Tibial nerve (tissue), 4 donors: ENCODE results near the gene MYOZ3. TPM values are rescaled to one million over a fixed set of nuclear protein-coding genes. Genes with fewer than 3 reads are reported as not detected.

ENCODE experiments used
- DNase-seq, 2 donors: peaks; one replicate each; pipeline ENCODE4 v3.0.0-alpha.2; 2019; ENCODE audit warnings: low spot score in 2 of 2
- H3K27ac ChIP-seq, 4 donors: fragments of 200-600 bp; sonication (generic) in 3 of 4; one replicate each; pipeline ENCODE4 v1.5.1; 2017 to 2019; ENCODE audit warnings: mild to moderate bottlenecking in 1 of 4
- H3K27me3 ChIP-seq, 2 donors: fragments of 200-600 bp; sonication (generic) in 1 of 2; one replicate each; pipeline versions ENCODE4 v1.5.1 to v1.6.0; 2017 to 2019
- H3K36me3 ChIP-seq, 3 donors: fragments of 200-600 bp; sonication (generic); one replicate each; pipeline ENCODE4 v1.5.1; 2018 to 2019
- H3K4me1 ChIP-seq, 4 donors: fragments of 200-600 bp; sonication (generic) in 3 of 4; one replicate each; pipeline ENCODE4 v1.5.1; 2017 to 2019
- H3K4me3 ChIP-seq, 4 donors: fragments of 200-600 bp; sonication (generic) in 3 of 4; one replicate each; pipeline ENCODE4 v1.5.1; 2017 to 2019; ENCODE audit warnings: mild to moderate bottlenecking in 1 of 4, moderate library complexity in 1 of 4
- H3K9me3 ChIP-seq, 4 donors: fragments of 200-600 bp; sonication (generic) in 3 of 4; one replicate each; pipeline ENCODE4 v1.5.1; 2017 to 2019
- CTCF ChIP-seq, 5 experiments: fragments of 200-600 bp in 3 of 5; fragments of 450-650 bp in 2 of 5; sonication (generic) in 3 of 5; IDR thresholded peaks; one replicate each; pipeline ENCODE4 v1.5.1; 2016 to 2019; ENCODE audit warnings: antibody characterized with exemption in 5 of 5, mild to moderate bottlenecking in 3 of 5, moderate library complexity in 2 of 5
- EP300 ChIP-seq, 2 donors: sonication (generic); formaldehyde crosslinking; IDR thresholded peaks; one replicate each; pipeline ENCODE4 v1.6.1; 2017; ENCODE audit warnings: antibody characterized with exemption in 2 of 2, mild to moderate bottlenecking in 1 of 2
- POLR2A ChIP-seq, 2 donors: fragments of 450-650 bp; IDR thresholded peaks; one replicate each; pipeline ENCODE4 v1.6.1; 2017; ENCODE audit warnings: antibody characterized with exemption in 2 of 2, mild to moderate bottlenecking in 2 of 2, moderate library complexity in 2 of 2
- WGBS, 2 donors: methylation state at CpG; one replicate each; pipeline ENCODE4 v1.1.5; 2018; 5-methylcytosine and 5-hydroxymethylcytosine counted together
- total RNA-seq, 4 donors: library from RNA; depleted of rRNA; stranded (reverse); fragments of >200 nt; gene quantifications; one replicate each; pipeline ENCODE4 v1.1.0, GENCODE V29; 2016

Gene MYOZ3
- total RNA-seq, 4 donors from 2014 or later = 0.30 to 9.0 (median 4.6) TPM

- peaks cover 0 to 29% (median 0%) of the 10 kb centered on the region in 4 donors for H3K4me1 ChIP-seq
- TF ChIP-seq EP300 (IDR thresholded peaks at IDR 0.05) = no peak
- TF ChIP-seq CTCF (IDR thresholded peaks at IDR 0.05) = no peak
- no peak for TF ChIP-seq POLR2A (IDR thresholded peaks at IDR 0.05)
- H3K27ac ChIP-seq = no peak overlapping the region
- no peak overlapping the region for H3K4me3 ChIP-seq
- 41 to 55% methylated on average over 12 of the region's 12 CpGs for WGBS, 2 donors
- no peaks in the 10 kb centered on the region for H3K36me3 ChIP-seq
- no peaks in the 10 kb centered on the region for H3K27me3 ChIP-seq
- no peak for DNase-seq
- no peaks in the 10 kb centered on the region for H3K9me3 ChIP-seq
Observed at GRCh38 chr5:150665044-150665443, 4.0 kb downstream of the MYOZ3 start.

DNA sequence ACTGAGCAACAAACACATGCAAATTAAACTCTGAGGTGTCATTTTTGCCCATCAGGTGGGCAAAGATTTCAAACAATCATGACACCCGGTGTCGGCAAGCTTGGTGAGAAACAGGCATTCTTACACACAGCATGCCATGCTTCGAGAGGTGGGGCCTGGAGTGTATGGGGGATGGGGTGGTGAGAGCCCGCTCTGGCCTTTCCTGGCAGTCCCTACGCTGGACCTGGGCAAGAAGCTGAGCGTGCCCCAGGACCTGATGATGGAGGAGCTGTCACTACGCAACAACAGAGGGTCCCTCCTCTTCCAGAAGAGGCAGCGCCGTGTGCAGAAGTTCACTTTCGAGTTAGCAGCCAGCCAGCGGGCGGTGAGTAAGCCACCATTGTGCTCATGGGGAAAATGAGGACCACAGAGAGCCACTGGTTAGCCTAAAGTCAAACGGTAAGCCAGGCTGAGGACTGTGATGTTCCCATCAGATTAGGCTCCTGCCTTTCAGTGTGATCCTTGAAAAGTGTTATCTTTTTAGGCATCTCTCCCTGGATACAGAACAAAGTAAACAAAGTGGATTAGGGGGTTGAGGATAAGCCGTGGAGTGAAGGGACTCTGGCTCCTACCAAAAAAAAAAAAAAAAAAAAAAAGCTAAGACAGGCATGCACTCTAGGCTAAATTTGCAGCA, 9.4 kb downstream of the MYOZ3 start:
- no peaks in the 10 kb centered on the region for H3K36me3 ChIP-seq
- H3K4me1 ChIP-seq = peaks cover 0 to 45% (median 31%) of the 10 kb centered on the region in 4 donors
- 86 to 91% methylated on average over 14 of the region's 14 CpGs for WGBS, 2 donors
- TF ChIP-seq POLR2A (IDR thresholded peaks at IDR 0.05) = no peak
- no peak for TF ChIP-seq EP300 (IDR thresholded peaks at IDR 0.05)
- TF ChIP-seq CTCF (IDR thresholded peaks at IDR 0.05) = no peak
- no peak for DNase-seq
- H3K27ac ChIP-seq = peak overlapping the region in 1 of 4 donors; percentile 85
- H3K27me3 ChIP-seq = no peaks in the 10 kb centered on the region
- H3K4me3 ChIP-seq = no peak overlapping the region
- H3K9me3 ChIP-seq = no peaks in the 10 kb centered on the region

- Histone ChIP-seq H3K4me1 (peaks cover 0 to 49% (median 31%) of the 10 kb centered on the region in 4 donors), H3K4me3 (peak overlapping the region in 1 of 4 donors; percentile 56), H3K27ac (peak overlapping the region in 3 of 4 donors; percentile 37 to 85 (median 81)), H3K27me3 (no peaks in the 10 kb centered on the region), H3K36me3 (no peaks in the 10 kb centered on the region), H3K9me3 (no peaks in the 10 kb centered on the region)
- TF ChIP-seq POLR2A (IDR thresholded peaks at IDR 0.05) (no peak), CTCF (IDR thresholded peaks at IDR 0.05) (no peak), EP300 (IDR thresholded peaks at IDR 0.05) (no peak)
- no peak for DNase-seq
- 50 to 55% methylated on average over 2 of the region's 2 CpGs for whole genome bisulfite sequencing, 2 donors
Observed at GRCh38 chr5:150670948-150671310, 9.9 kb downstream of the MYOZ3 start.

GRCh38 chr5:150671509-150672236, 10.6 kb downstream of the MYOZ3 start:
- peak overlapping the region; percentile 22 to 85 (median 59) for H3K27ac ChIP-seq
- WGBS, 2 donors = 9 to 12% methylated on average over 24 to 42 of the region's 51 CpGs
- DNase-seq = no peak
- no peaks in the 10 kb centered on the region for H3K9me3 ChIP-seq
- no peak for TF ChIP-seq EP300 (IDR thresholded peaks at IDR 0.05)
- no peak for TF ChIP-seq CTCF (IDR thresholded peaks at IDR 0.05)
- H3K4me3 ChIP-seq = peak overlapping the region; percentile 32 to 58 (median 50)
- H3K4me1 ChIP-seq = peaks cover 0 to 49% (median 31%) of the 10 kb centered on the region in 4 donors
- no peaks in the 10 kb centered on the region for H3K27me3 ChIP-seq
- H3K36me3 ChIP-seq = no peaks in the 10 kb centered on the region
